Measurements from ENCODE around the gene SWAP70.

The SWAP70 gene

DNA sequence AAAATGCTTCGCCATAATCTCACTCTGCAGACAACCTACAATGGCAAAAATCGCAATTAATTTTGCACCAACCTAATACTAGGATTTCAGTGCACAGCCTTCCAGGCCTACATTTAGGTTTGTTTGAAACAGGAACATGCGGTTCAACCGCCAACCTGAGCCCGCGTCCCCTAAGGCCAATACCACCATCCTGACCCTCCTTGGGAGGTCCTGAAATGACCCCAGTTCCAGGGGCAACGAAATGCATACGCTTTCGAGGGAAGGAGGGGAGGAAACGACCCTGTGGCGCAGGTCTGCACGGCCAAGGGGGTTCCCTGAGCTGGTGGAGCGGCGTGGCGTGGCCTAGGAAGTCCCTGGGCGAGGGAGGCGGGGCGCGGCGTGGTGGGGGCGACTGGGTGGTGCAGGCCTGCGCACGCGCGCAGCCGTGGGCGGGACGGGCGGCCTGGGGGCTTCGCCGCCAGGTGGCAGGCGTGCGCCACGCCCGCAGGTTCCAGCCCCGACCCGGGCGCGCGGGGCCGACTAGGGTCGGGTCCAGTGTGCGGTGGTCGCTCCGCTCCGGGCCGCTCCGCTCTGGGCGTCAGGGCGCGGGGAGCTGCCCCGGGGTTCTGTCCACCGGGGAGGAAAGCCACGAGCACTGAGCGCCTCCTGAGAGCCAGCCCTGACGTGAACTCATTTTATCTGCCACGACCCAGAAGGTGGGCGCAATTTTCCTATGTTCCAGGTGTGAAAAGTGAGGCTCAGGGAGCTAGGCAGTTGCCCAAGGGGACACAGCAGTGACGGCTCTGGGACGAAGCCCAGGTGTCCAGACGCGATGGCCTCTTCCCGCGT, 94.1 kb downstream of the SWAP70 start:
- H3K4me1 ChIP-seq (ENCODE audit: insufficient read depth, low read length): peaks cover 13% of the 10 kb centered on the region
- no peaks in the 10 kb centered on the region for H3K27me3 ChIP-seq (ENCODE audit: insufficient read depth, low read length)
- peak overlapping the region; percentile 48 for H3K27ac ChIP-seq (ENCODE audit: low read length)
- no peaks in the 10 kb centered on the region for H3K36me3 ChIP-seq (ENCODE audit: insufficient read depth, low read depth, low read length)
- H3K9ac ChIP-seq (ENCODE audit: low read depth, low read length): peak overlapping the region; percentile 74; the same call in 1 of the 2 replicates
- no peaks in the 10 kb centered on the region for H3K9me3 ChIP-seq (ENCODE audit: insufficient read depth, low read depth, low read length)
- H3K4me3 ChIP-seq (ENCODE audit: low read length): peak overlapping the region; percentile 78

DNA sequence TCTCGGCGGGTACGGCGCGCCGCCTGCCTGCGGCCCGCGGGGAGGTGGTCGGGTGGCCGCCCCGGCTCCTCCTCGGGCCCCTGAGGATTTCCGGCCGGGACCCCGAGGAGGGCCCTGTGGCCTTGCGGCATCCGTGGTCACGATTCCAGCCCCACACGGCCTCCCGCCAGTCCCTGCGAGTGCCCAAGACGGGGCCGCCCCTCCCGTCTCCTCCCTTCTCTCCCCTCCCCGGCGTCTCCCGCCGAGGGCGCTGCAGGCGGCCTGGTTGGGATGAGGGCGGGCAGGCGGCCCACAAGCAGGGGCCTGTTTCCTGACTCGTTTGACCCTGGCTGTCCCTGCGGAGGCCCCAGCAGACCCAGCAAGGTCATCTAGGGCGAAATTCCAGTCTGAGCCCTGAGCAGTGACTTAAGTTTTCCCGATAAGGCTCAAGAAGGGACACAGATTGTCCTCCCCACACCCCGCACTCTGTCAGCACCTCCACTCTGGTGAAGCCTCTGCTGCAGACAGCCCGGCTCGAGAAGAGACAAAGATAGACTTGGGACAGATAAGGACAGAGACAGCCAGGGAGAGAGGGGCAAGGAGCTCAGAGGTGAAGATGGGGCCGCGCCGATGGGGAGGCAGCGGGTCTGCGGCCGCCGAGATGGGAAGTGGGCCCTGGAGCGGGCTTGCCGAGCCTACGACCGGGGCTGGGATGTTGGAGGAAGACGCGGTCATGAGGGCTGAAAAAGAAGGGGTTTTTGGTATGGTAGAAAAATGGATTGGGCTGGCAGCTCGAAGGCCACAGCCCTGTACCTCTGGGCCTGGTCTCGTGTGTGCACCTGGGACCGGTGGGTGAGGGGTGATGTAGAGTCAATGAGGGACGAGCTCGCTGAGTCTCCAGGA, 95.0 kb downstream of the SWAP70 start:
- Histone ChIP-seq H3K4me3 (ENCODE audit: low read length) (peak overlapping the region; percentile 78), H3K27ac (ENCODE audit: low read length) (no peak overlapping the region), H3K27me3 (ENCODE audit: insufficient read depth, low read length) (no peaks in the 10 kb centered on the region), H3K4me1 (ENCODE audit: insufficient read depth, low read length) (peaks cover 13% of the 10 kb centered on the region), H3K9me3 (ENCODE audit: insufficient read depth, low read depth, low read length) (no peaks in the 10 kb centered on the region), H3K36me3 (ENCODE audit: insufficient read depth, low read depth, low read length) (no peaks in the 10 kb centered on the region), H3K9ac (ENCODE audit: low read depth, low read length) (peak overlapping the region; percentile 74; the same call in 1 of the 2 replicates)

- H3K9ac ChIP-seq (ENCODE audit: low read depth, low read length): no peak overlapping the region; the same call in 1 of the 2 replicates
- H3K4me1 ChIP-seq (ENCODE audit: insufficient read depth, low read length): peaks cover 13% of the 10 kb centered on the region
- no peak overlapping the region for H3K27ac ChIP-seq (ENCODE audit: low read length)
- no peaks in the 10 kb centered on the region for H3K9me3 ChIP-seq (ENCODE audit: insufficient read depth, low read depth, low read length)
- no peak overlapping the region for H3K4me3 ChIP-seq (ENCODE audit: low read length)
- H3K36me3 ChIP-seq (ENCODE audit: insufficient read depth, low read depth, low read length): no peaks in the 10 kb centered on the region
- no peaks in the 10 kb centered on the region for H3K27me3 ChIP-seq (ENCODE audit: insufficient read depth, low read length)
Measured at GRCh38 chr11:9759519-9760192, 95.8 kb downstream of the SWAP70 start.

DNA sequence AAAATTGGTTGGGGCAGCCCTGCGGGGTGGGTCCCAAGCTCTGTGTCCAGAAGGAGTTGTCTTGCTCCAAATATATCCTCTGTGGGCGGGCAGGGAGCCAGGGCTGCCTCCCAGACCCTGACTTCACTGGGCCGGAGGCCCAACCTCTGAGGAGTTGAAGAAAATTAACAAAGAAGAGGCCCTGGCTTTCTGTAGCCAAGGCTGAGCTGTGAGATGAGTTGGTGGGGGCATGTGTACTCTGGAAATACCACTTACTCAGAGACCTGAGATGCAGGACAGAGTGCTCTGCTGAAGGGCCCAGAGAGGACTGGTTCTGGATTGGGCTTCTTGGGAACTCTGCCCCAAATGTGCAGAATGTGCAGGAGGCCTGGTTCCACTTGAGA, 96.3 kb downstream of the SWAP70 start:
- Histone ChIP-seq H3K4me1 (ENCODE audit: insufficient read depth, low read length) (peaks cover 13% of the 10 kb centered on the region), H3K9me3 (ENCODE audit: insufficient read depth, low read depth, low read length) (no peaks in the 10 kb centered on the region), H3K4me3 (ENCODE audit: low read length) (no peak overlapping the region)

GRCh38 chr11:9761441-9761945, 97.6 kb downstream of the SWAP70 start:
- no peak overlapping the region for H3K9ac ChIP-seq (ENCODE audit: low read depth, low read length)
- H3K27me3 ChIP-seq (ENCODE audit: insufficient read depth, low read length): no peaks in the 10 kb centered on the region
- no peaks in the 10 kb centered on the region for H3K9me3 ChIP-seq (ENCODE audit: insufficient read depth, low read depth, low read length)
- no peaks in the 10 kb centered on the region for H3K36me3 ChIP-seq (ENCODE audit: insufficient read depth, low read depth, low read length)
- peaks cover 13% of the 10 kb centered on the region for H3K4me1 ChIP-seq (ENCODE audit: insufficient read depth, low read length)
- no peak overlapping the region for H3K27ac ChIP-seq (ENCODE audit: low read length)
- no peak overlapping the region for H3K4me3 ChIP-seq (ENCODE audit: low read length)

More for the DNA sequence above, 96.3 kb downstream of the SWAP70 start:
- Histone ChIP-seq H3K9ac (ENCODE audit: low read depth, low read length) (no peak overlapping the region), H3K36me3 (ENCODE audit: insufficient read depth, low read depth, low read length) (no peaks in the 10 kb centered on the region), H3K27ac (ENCODE audit: low read length) (no peak overlapping the region), H3K27me3 (ENCODE audit: insufficient read depth, low read length) (no peaks in the 10 kb centered on the region)

GRCh38 chr11:9762531-9762930, 98.7 kb downstream of the SWAP70 start:
- Histone ChIP-seq H3K4me3 (ENCODE audit: low read length) (no peak overlapping the region), H3K27me3 (ENCODE audit: insufficient read depth, low read length) (no peaks in the 10 kb centered on the region), H3K9me3 (ENCODE audit: insufficient read depth, low read depth, low read length) (no peaks in the 10 kb centered on the region), H3K27ac (ENCODE audit: low read length) (no peak overlapping the region), H3K9ac (ENCODE audit: low read depth, low read length) (no peak overlapping the region), H3K4me1 (ENCODE audit: insufficient read depth, low read length) (peaks cover 11% of the 10 kb centered on the region), H3K36me3 (ENCODE audit: insufficient read depth, low read depth, low read length) (no peaks in the 10 kb centered on the region)

DNA sequence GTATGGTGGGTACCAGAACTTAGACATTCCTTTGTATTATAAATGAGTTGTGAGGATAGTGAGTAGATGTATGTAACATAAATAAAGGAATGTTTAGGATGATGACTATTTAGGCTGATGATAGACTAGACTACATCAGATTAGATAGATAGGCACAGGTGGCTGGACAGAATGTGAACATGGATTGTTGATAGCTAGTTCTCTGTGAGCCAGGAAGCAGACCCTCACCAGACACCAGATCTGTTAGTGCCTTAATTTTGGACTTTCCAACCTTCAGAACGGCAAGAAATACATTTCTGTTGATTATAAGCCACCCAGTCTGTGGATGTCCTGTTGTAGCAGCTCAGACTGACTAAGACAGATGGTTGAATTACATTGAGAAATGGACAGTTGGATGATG, 99.4 kb downstream of the SWAP70 start:
- no peaks in the 10 kb centered on the region for H3K36me3 ChIP-seq (ENCODE audit: insufficient read depth, low read depth, low read length)
- no peak overlapping the region for H3K4me3 ChIP-seq (ENCODE audit: low read length)
- peaks cover 7% of the 10 kb centered on the region for H3K4me1 ChIP-seq (ENCODE audit: insufficient read depth, low read length)
- H3K27me3 ChIP-seq (ENCODE audit: insufficient read depth, low read length): no peaks in the 10 kb centered on the region
- H3K9me3 ChIP-seq (ENCODE audit: insufficient read depth, low read depth, low read length): no peaks in the 10 kb centered on the region
- H3K27ac ChIP-seq (ENCODE audit: low read length): no peak overlapping the region
- H3K9ac ChIP-seq (ENCODE audit: low read depth, low read length): no peak overlapping the region

- no peaks in the 10 kb centered on the region for H3K36me3 ChIP-seq (ENCODE audit: insufficient read depth, low read depth, low read length)
- H3K27ac ChIP-seq (ENCODE audit: low read length): no peak overlapping the region
- no peak overlapping the region for H3K4me3 ChIP-seq (ENCODE audit: low read length)
- H3K9ac ChIP-seq (ENCODE audit: low read depth, low read length): no peak overlapping the region
- H3K4me1 ChIP-seq (ENCODE audit: insufficient read depth, low read length): peaks cover 3% of the 10 kb centered on the region; the same call in 1 of the 2 replicates
- H3K9me3 ChIP-seq (ENCODE audit: insufficient read depth, low read depth, low read length): no peaks in the 10 kb centered on the region
- H3K27me3 ChIP-seq (ENCODE audit: insufficient read depth, low read length): no peaks in the 10 kb centered on the region
Measured at GRCh38 chr11:9765320-9766101, 101.6 kb downstream of the SWAP70 start.

- H3K27me3 ChIP-seq (ENCODE audit: insufficient read depth, low read length): no peaks in the 10 kb centered on the region
- H3K4me1 ChIP-seq (ENCODE audit: insufficient read depth, low read length): peaks cover 5% of the 10 kb centered on the region
- no peak overlapping the region for H3K9ac ChIP-seq (ENCODE audit: low read depth, low read length)
- H3K27ac ChIP-seq (ENCODE audit: low read length): no peak overlapping the region
- no peaks in the 10 kb centered on the region for H3K9me3 ChIP-seq (ENCODE audit: insufficient read depth, low read depth, low read length)
- H3K4me3 ChIP-seq (ENCODE audit: low read length): no peak overlapping the region
- no peaks in the 10 kb centered on the region for H3K36me3 ChIP-seq (ENCODE audit: insufficient read depth, low read depth, low read length)
Measured at GRCh38 chr11:9769621-9770020, 105.7 kb downstream of the SWAP70 start.

GRCh38 chr11:9771071-9771511, 107.2 kb downstream of the SWAP70 start:
- Histone ChIP-seq H3K9ac (ENCODE audit: low read depth, low read length) (no peak overlapping the region), H3K27me3 (ENCODE audit: insufficient read depth, low read length) (no peaks in the 10 kb centered on the region), H3K4me3 (ENCODE audit: low read length) (no peak overlapping the region), H3K36me3 (ENCODE audit: insufficient read depth, low read depth, low read length) (no peaks in the 10 kb centered on the region), H3K9me3 (ENCODE audit: insufficient read depth, low read depth, low read length) (no peaks in the 10 kb centered on the region), H3K4me1 (ENCODE audit: insufficient read depth, low read length) (peaks cover 15% of the 10 kb centered on the region), H3K27ac (ENCODE audit: low read length) (no peak overlapping the region)

DNA sequence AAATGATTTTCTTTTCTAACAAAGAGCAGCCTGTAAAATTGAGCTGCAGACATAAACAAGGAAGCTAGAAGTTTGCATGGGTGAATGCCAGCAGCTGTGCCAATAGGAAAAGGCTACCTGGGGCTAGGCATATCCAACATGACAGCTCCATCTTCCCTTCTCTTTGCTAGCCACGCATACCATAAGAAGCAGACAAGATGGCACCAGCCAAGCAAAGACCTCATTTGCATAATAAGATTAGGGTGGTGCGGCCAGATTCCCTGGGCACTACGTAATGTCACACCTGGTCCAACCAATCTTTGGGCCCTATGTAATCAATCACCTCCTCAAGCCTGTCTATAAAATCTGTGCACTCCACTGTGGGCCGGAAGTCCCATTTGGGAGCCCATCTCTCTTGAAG, 108.3 kb downstream of the SWAP70 start:
- Histone ChIP-seq H3K9ac (ENCODE audit: low read depth, low read length) (no peak overlapping the region), H3K27me3 (ENCODE audit: insufficient read depth, low read length) (no peaks in the 10 kb centered on the region), H3K4me1 (ENCODE audit: insufficient read depth, low read length) (peaks cover 20% of the 10 kb centered on the region), H3K9me3 (ENCODE audit: insufficient read depth, low read depth, low read length) (no peaks in the 10 kb centered on the region), H3K36me3 (ENCODE audit: insufficient read depth, low read depth, low read length) (no peaks in the 10 kb centered on the region), H3K27ac (ENCODE audit: low read length) (no peak overlapping the region), H3K4me3 (ENCODE audit: low read length) (no peak overlapping the region)
